H9 (cell line): ENCODE measurements around the gene ADAMTS6. TPM values are rescaled to one million over a fixed set of nuclear protein-coding genes. Genes with fewer than 3 reads are reported as not detected.

Experiments used
- DNase-seq: peaks from one replicate; pipeline ENCODE4 v3.0.0-alpha.2; 2017
- H2AFZ ChIP-seq: one replicate; pipeline ENCODE4 v1.6.1; 2013; ENCODE audit warnings: mild to moderate bottlenecking, low read length, control low read depth, moderate library complexity
- H2AK5ac ChIP-seq: 2 replicates; pipeline ENCODE4 v1.6.1; 2013; ENCODE audit warnings: low read length, control low read depth, mixed read lengths; ENCODE audit not compliant: insufficient read length
- H2BK120ac ChIP-seq: one replicate; pipeline ENCODE4 v1.6.1; 2013; ENCODE audit warnings: low read depth, mild to moderate bottlenecking, low read length, control low read depth, inconsistent platforms; ENCODE audit not compliant: poor library complexity, severe bottlenecking
- H2BK12ac ChIP-seq: 2 replicates; pipeline ENCODE4 v1.6.1; 2013; ENCODE audit warnings: low read length, control low read depth, mixed read lengths, low read depth; ENCODE audit not compliant: insufficient read length
- H2BK15ac ChIP-seq: 2 replicates; pipeline ENCODE4 v1.6.1; 2013; ENCODE audit warnings: low read depth, low read length, control low read depth
- H2BK20ac ChIP-seq: one replicate; pipeline ENCODE4 v1.6.1; 2013; ENCODE audit warnings: low read depth, mild to moderate bottlenecking, low read length, control low read depth, inconsistent platforms; ENCODE audit not compliant: poor library complexity, severe bottlenecking
- H2BK5ac ChIP-seq: 2 replicates; pipeline ENCODE4 v1.6.1; 2013; ENCODE audit warnings: low read length, control low read depth, mixed read lengths; ENCODE audit not compliant: insufficient read length
- H3K14ac ChIP-seq: 2 replicates; pipeline ENCODE4 v1.6.1; 2013; ENCODE audit warnings: low read length, control low read depth; ENCODE audit not compliant: insufficient read depth
- H3K18ac ChIP-seq: 2 replicates; pipeline ENCODE4 v1.6.1; 2013; ENCODE audit warnings: low read depth, mild to moderate bottlenecking, mixed read lengths, low read length, control low read depth; ENCODE audit not compliant: insufficient read length
- H3K23ac ChIP-seq: 2 replicates; pipeline ENCODE4 v1.6.1; 2013; ENCODE audit warnings: low read length, control low read depth, mixed read lengths, low read depth; ENCODE audit not compliant: insufficient read length
- H3K23me2 ChIP-seq: 2 replicates; pipeline ENCODE4 v1.6.1; 2013; ENCODE audit warnings: low read depth, mild to moderate bottlenecking, mixed read lengths, low read length, control low read depth; ENCODE audit not compliant: insufficient read length, poor library complexity, severe bottlenecking
- H3K27ac ChIP-seq: 2 replicates; pipeline ENCODE4 v1.5.1; 2013; ENCODE audit warnings: low read length, control low read depth, mixed read lengths, low read depth; ENCODE audit not compliant: insufficient read length
- H3K27me3 ChIP-seq: 2 replicates; pipeline ENCODE4 v1.6.1; 2013; ENCODE audit warnings: low read length, control low read depth, inconsistent platforms; ENCODE audit not compliant: insufficient read depth
- H3K4ac ChIP-seq: 2 replicates; pipeline ENCODE4 v1.6.1; 2013; ENCODE audit warnings: low read depth, mild to moderate bottlenecking, control low read depth, inconsistent platforms, low read length, moderate library complexity
- H3K4me1 ChIP-seq: 2 replicates; pipeline ENCODE4 v1.6.1; 2013; ENCODE audit warnings: low read length, control low read depth, inconsistent platforms; ENCODE audit not compliant: insufficient read depth
- H3K4me2 ChIP-seq: 2 replicates; pipeline ENCODE4 v1.6.1; 2013; ENCODE audit warnings: low read length, control low read depth, mixed read lengths; ENCODE audit not compliant: insufficient read length, insufficient read depth
- H3K56ac ChIP-seq: 2 replicates; pipeline ENCODE4 v1.6.1; 2013; ENCODE audit warnings: low read depth, mild to moderate bottlenecking, mixed read lengths, low read length, control low read depth; ENCODE audit not compliant: insufficient read length
- H3K79me1 ChIP-seq: 2 replicates; pipeline ENCODE4 v1.6.1; 2013; ENCODE audit warnings: low read depth, mild to moderate bottlenecking, moderate library complexity, low read length, control low read depth, inconsistent platforms; ENCODE audit not compliant: insufficient read depth, poor library complexity, severe bottlenecking
- H3K79me2 ChIP-seq: 2 replicates; pipeline ENCODE4 v1.6.1; 2013; ENCODE audit warnings: low read length, control low read depth, inconsistent platforms; ENCODE audit not compliant: insufficient read depth
- H3K9ac ChIP-seq: 2 replicates; pipeline ENCODE4 v1.6.1; 2013; ENCODE audit warnings: low read length, control low read depth, mixed read lengths; ENCODE audit not compliant: insufficient read length; ENCODE audit errors: extremely low read depth
- H3K9me3 ChIP-seq: one replicate; pipeline ENCODE4 v1.6.1; 2013; ENCODE audit warnings: low read depth, low read length, inconsistent platforms; ENCODE audit not compliant: control insufficient read depth
- H3T11ph ChIP-seq: one replicate; pipeline ENCODE4 v1.6.1; 2013; ENCODE audit warnings: mild to moderate bottlenecking, low read length, control low read depth, inconsistent platforms
- H4K20me1 ChIP-seq: one replicate; pipeline ENCODE4 v1.6.1; 2013; ENCODE audit not compliant: control insufficient read depth, insufficient read length, insufficient read depth
- H4K5ac ChIP-seq: 2 replicates; pipeline ENCODE4 v1.6.1; 2013; ENCODE audit warnings: low read depth, mild to moderate bottlenecking, mixed read lengths, low read length, control low read depth; ENCODE audit not compliant: insufficient read length
- H4K8ac ChIP-seq: replicated peaks from 2 replicates; pipeline ENCODE4 v1.6.1; 2013; ENCODE audit warnings: low read length, control low read depth, mixed read lengths, low read depth; ENCODE audit not compliant: insufficient read length
- H4K91ac ChIP-seq: 2 replicates; pipeline ENCODE4 v1.6.1; 2013; ENCODE audit warnings: low read depth, mild to moderate bottlenecking, moderate library complexity, mixed read lengths, low read length, control low read depth; ENCODE audit not compliant: insufficient read length
- H3K27ac Mint-ChIP-seq, 3 experiments: 2 replicates in 2 of 3; 3 replicates in 1 of 3; pipeline ENCODE4 v1.8.0; 2020 to 2021; ENCODE audit warnings: mixed read lengths in 3 of 3, mild to moderate bottlenecking in 1 of 3, moderate library complexity in 1 of 3
- H3K27me3 Mint-ChIP-seq: 2 replicates; pipeline ENCODE4 v1.8.0; 2021; ENCODE audit warnings: low read depth, mild to moderate bottlenecking, moderate library complexity, mixed read lengths
- H3K36me3 Mint-ChIP-seq, 3 experiments: 2 replicates in 2 of 3; 3 replicates in 1 of 3; pipeline ENCODE4 v1.8.0; 2020 to 2021; ENCODE audit warnings: low read depth in 3 of 3, mixed read lengths in 3 of 3; ENCODE audit not compliant: insufficient read depth in 1 of 3
- H3K4me1 Mint-ChIP-seq, 2 experiments: 2 replicates each; pipeline ENCODE4 v1.8.0; 2020; ENCODE audit warnings: mixed read lengths in 2 of 2
- H3K4me3 Mint-ChIP-seq, 2 experiments: 2 replicates in 1 of 2; 3 replicates in 1 of 2; pipeline ENCODE4 v1.8.0; 2020 to 2021; ENCODE audit warnings: mild to moderate bottlenecking in 2 of 2, mixed read lengths in 2 of 2, moderate library complexity in 1 of 2
- H3K9me3 Mint-ChIP-seq, 2 experiments: 2 replicates in 1 of 2; 3 replicates in 1 of 2; pipeline ENCODE4 v1.8.0; 2020; ENCODE audit warnings: mild to moderate bottlenecking in 2 of 2, mixed read lengths in 2 of 2, moderate library complexity in 1 of 2
- total RNA-seq: library from RNA; stranded (reverse); gene quantifications from 2 replicates; pipeline ENCODE4 v1.2.1, GENCODE V29; 2021
- TF ChIP-seq, protein P1 (sequence below): fragments of 200-600 bp; sonication (generic); conservative IDR thresholded peaks from 3 replicates; pipeline ENCODE4 v1.8.0; 2021; ENCODE audit warnings: antibody characterized with exemption, mild to moderate bottlenecking

ADAMTS6 gene
- total RNA-seq, 1 experiment from 2014 or later: 0.33 TPM

DNA sequence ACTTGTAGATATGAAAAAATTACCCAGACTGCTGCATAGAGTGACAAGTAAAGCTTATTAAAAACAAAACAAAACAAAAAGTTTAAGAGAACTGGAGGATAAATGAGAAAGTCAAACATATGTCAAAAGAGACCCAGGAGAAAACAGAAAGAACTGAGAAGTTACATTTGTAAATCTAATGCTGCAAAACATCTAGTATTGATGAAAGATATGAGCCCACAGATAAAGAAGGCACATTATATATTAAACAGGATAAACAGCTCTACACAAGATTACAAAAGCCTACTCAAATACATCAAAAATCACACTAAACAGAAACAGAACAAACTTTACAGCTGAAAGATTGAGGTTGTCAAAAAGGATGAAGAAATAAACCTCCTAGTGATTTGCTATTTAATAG lies 55.1 kb downstream of the ADAMTS6 start:
- Histone ChIP-seq H2AFZ (no peak overlapping the region), H3K56ac (no peak overlapping the region), H3K4ac (no peak overlapping the region), H3K4me1 (no peaks in the 10 kb centered on the region), H2BK20ac (no peak overlapping the region), H2BK120ac (no peak overlapping the region), H4K91ac (no peak overlapping the region), H3K4me2 (no peak overlapping the region), H3K18ac (no peak overlapping the region), H4K20me1 (no peaks in the 10 kb centered on the region), H2AK5ac (no peak overlapping the region), H4K5ac (no peak overlapping the region), H2BK5ac (no peak overlapping the region), H3K23ac (no peak overlapping the region), H3K9ac (no peak overlapping the region), H3K23me2 (no peaks in the 10 kb centered on the region), H3K14ac (no peak overlapping the region), H2BK15ac (no peak overlapping the region), H3K79me1 (no peaks in the 10 kb centered on the region), H3K79me2 (no peaks in the 10 kb centered on the region), H4K8ac (no peak overlapping the region), H3K27ac (no peak overlapping the region), H3K9me3 (no peaks in the 10 kb centered on the region), H2BK12ac (no peak overlapping the region), H3T11ph (no peak overlapping the region), H3K27me3 (no peaks in the 10 kb centered on the region)
- TF ChIP-seq, protein P1, sequence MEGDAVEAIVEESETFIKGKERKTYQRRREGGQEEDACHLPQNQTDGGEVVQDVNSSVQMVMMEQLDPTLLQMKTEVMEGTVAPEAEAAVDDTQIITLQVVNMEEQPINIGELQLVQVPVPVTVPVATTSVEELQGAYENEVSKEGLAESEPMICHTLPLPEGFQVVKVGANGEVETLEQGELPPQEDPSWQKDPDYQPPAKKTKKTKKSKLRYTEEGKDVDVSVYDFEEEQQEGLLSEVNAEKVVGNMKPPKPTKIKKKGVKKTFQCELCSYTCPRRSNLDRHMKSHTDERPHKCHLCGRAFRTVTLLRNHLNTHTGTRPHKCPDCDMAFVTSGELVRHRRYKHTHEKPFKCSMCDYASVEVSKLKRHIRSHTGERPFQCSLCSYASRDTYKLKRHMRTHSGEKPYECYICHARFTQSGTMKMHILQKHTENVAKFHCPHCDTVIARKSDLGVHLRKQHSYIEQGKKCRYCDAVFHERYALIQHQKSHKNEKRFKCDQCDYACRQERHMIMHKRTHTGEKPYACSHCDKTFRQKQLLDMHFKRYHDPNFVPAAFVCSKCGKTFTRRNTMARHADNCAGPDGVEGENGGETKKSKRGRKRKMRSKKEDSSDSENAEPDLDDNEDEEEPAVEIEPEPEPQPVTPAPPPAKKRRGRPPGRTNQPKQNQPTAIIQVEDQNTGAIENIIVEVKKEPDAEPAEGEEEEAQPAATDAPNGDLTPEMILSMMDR: no peak
- DNase-seq: no peak
- Mint-ChIP-seq H3K4me3 (no peak overlapping the region), H3K36me3 (peaks cover 0 to 10% (median 5%) of the 10 kb centered on the region in 3 experiments; a peak in 3 of 7 replicates), H3K4me1 (peaks cover 0 to 5% of the 10 kb centered on the region in 2 experiments; a peak in 1 of 4 replicates), H3K9me3 (peaks cover 5 to 6% of the 10 kb centered on the region in 2 experiments; a peak in 4 of 5 replicates), H3K27me3 (no peaks in the 10 kb centered on the region), H3K27ac (no peak overlapping the region)
